GM18873 (cell line): Measurements from ENCODE around the gene SLC6A3.
"Not testable (repeated sequence)": the region's sequence is repeated elsewhere in the genome, so short reads cannot be mapped to it uniquely, and the experiment has no call there.

Experiments
- ATAC-seq: cut with Tn5 transposase; IDR thresholded peaks from one replicate; pipeline ENCODE4 v1.9.1; 2021; ENCODE audit warnings: mild to moderate bottlenecking, moderate library complexity, moderate number of reproducible peaks; ENCODE audit not compliant: unreplicated experiment, low FRiP score

The SLC6A3 gene

GRCh38 chr5:1465966-1466471 is 20.8 kb upstream of the SLC6A3 start:
- no peak for ATAC-seq

DNA sequence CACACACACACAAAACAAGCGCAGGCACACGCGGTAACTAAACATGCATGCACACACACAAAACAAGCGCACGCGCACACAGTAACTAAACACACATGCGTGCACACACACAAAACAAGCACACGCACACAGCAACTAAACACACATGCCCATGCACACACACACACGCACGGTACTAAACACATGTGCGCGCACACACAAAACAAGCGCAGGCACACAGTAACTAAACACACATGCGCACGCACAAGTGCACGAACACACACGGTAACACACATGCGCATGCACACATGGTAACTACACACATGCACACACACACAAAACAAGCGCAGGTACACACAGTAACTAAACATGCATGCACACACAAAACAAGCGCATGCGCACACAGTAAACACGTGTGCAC is 19.9 kb upstream of the SLC6A3 start:
- no peak for ATAC-seq

- ATAC-seq = no peak
These were observed 19.3 kb upstream of the SLC6A3 start for GRCh38 chr5:1464511-1464910.

DNA sequence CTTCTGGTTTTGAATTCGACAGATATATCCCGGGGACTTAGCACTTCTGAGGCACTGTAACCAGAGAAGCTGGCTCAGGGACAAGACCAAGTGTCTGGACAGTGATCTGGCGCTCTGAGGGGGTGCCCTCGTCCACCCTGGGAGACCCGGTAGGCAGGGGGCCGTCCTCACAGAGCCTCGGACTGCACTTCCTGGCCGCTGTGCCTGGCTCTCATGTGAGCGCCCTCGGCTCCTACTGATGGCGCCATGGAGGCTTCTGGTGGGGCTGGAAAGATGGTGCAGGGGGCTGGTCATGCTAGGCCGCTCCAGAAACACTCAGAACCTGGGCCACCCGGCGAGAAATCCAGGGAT is 18.8 kb upstream of the SLC6A3 start:
- ATAC-seq = no peak

DNA sequence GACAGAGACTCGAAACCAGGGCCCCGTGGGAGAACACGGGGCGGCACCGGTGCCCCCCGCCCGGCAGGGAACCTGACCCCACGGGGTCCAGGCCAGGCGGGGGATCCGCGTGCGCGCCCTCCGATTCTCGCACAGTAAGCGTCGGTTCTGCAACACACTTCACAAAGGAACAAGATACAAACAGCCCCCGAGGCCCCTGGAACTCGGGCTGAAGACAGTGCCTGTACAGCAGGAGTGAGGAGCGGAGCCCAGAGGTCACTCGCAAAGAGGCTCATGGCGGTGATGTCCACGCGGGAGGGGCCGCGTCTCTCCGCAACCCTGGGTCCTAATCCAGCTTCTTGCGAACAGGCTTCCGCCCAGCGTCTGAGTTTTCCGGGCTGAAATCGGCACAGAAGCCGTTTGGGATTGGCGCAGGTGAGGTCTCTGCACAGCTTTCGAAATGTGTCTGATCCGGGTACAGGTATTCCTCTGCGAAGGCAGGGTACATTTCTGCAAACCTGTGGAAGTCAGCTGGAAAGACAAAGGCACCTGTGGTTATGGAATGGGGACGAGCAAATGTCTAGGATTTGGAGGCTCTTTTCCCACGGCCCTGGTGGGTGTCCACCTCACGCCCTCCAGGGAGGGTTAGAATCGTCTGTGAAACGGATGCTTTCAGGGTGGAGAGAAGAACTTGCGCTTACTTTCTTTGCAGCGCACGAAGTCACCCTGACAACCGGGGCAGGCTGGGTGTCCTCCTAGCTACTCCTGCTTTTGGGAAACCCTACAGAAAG is 18.3 kb upstream of the SLC6A3 start:
- no peak for ATAC-seq

- no peak for ATAC-seq
These were observed 17.1 kb upstream of the SLC6A3 start for GRCh38 chr5:1462358-1462757.

GRCh38 chr5:1461396-1461795 is 16.2 kb upstream of the SLC6A3 start:
- no peak for ATAC-seq

GRCh38 chr5:1460054-1460682 is 14.9 kb upstream of the SLC6A3 start:
- no peak for ATAC-seq

DNA sequence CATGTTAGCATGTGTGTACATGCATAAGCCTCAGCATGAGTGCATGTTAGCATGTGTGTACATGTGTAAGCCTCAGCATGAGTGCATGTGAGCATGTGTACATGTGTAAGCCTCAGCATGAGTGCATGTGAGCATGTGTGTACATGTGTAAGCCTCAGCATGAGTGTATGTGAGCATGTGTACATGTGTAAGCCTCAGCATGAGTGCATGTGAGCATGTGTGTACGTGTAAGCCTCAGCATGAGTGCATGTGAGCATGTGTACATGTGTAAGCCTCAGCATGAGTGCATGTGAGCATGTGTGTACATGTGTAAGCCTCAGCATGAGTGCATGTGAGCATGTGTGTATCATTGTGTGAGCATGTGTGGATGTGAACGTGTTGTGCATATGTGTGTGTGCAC is 14.2 kb upstream of the SLC6A3 start:
- not testable (repeated sequence) for ATAC-seq

DNA sequence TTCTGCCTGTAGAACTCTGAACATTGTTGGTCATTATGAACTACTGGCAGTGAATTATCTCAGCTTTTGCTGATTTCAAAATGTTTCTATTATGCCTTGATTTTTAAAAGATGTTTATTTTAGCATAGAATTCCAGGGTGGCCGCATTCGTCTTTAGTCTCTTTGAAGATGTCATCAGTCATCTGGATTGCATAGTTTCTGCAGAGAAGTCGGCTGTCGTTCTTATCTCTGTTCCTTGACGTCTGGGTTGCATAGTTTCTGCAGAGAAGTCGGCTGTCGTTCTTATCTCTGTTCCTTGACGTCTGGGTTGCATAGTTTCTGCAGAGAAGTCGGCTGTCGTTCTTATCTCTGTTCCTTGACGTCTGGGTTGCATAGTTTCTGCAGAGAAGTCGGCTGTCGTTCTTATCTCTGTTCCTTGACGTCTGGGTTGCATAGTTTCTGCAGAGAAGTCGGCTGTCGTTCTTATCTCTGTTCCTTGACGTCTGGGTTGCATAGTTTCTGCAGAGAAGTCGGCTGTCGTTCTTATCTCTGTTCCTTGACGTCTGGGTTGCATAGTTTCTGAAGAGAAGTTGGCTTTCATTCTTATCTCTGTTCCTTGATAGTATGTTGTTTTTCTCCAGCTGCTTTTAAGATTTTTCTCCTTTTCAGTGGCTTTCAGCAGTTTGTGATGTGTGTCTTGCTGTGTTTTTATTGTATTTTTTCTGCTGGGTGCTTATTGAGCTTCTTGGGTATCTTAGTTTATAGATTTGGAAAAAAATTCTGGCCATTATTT is 11.1 kb upstream of the SLC6A3 start:
- not testable (repeated sequence) for ATAC-seq

DNA sequence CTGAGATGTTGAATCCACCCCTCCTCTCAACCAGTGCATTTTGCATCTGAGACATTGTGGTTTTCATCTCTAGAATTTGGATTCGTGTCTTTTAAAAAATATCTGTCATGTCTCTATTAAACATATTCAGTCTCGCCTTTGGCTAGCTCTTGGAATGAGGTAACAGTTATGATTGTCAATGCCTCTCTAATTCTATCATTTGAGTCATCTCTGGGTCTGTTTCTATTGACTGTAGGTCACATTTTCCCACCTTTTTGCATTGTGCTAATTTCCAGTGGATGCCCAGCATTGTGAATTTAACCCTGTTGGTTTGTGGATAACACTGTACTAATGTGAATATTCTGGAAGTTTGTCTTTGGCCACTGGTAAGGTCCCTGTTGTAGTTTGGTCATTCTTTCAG is 8.4 kb upstream of the SLC6A3 start:
- no peak for ATAC-seq

- no peak for ATAC-seq
These were observed 3.9 kb upstream of the SLC6A3 start for GRCh38 chr5:1449081-1449630.

GRCh38 chr5:1448511-1449011 is 3.3 kb upstream of the SLC6A3 start:
- ATAC-seq = no peak

- ATAC-seq = no peak
These were observed 2.6 kb upstream of the SLC6A3 start for GRCh38 chr5:1447671-1448361.

GRCh38 chr5:1446602-1447343 is 1.5 kb upstream of the SLC6A3 start:
- no peak for ATAC-seq

- ATAC-seq = no peak
These were observed 705 bp upstream of the SLC6A3 start for GRCh38 chr5:1445689-1446601.

- no peak for ATAC-seq
These were observed 665 bp downstream of the SLC6A3 start for GRCh38 chr5:1444361-1445189.

GRCh38 chr5:1443991-1444360 is 1.3 kb downstream of the SLC6A3 start:
- ATAC-seq = no peak
